Measurements from ENCODE around the gene HHLA2. TPM values are rescaled to one million over a fixed set of nuclear protein-coding genes. Genes with fewer than 3 reads are reported as not detected.

The HHLA2 gene
- total RNA-seq, 6 experiments from 2014 or later: not detected

DNA sequence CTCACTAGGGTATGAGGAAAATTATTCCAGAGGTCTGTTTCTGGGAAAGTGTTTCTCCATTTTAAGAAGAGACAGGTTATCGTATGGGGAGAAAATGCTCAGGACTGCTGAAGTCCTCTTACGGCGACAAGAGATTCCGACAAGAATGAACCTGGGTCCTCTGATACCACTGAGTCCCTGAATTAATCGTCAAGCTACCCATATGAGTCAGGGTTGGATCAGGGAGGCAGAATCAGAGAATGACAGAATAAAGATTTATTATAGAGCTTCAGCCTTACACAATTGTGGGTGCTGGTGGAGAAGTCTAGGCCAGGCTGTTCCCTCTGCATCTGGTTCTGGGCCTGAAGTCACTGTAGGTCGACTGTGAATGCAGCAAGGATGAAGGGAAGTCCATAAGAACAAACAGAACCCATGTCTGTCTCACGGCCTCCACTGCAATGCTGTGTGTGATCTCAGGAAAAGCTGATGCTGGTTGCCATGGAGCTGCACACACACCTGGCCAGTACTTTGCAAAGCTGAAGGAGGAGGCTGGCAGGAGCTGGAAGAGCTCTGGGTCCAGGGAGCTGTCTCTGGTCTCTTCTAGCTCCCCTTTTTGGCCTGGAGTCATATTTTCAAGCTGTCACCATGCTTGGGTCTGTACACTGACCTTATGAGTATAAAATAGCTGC, 83.9 kb downstream of the HHLA2 start:
- H3K4me1 Mint-ChIP-seq (ENCODE audit: low read depth): no peaks in the 10 kb centered on the region
- TF ChIP-seq, protein P1, sequence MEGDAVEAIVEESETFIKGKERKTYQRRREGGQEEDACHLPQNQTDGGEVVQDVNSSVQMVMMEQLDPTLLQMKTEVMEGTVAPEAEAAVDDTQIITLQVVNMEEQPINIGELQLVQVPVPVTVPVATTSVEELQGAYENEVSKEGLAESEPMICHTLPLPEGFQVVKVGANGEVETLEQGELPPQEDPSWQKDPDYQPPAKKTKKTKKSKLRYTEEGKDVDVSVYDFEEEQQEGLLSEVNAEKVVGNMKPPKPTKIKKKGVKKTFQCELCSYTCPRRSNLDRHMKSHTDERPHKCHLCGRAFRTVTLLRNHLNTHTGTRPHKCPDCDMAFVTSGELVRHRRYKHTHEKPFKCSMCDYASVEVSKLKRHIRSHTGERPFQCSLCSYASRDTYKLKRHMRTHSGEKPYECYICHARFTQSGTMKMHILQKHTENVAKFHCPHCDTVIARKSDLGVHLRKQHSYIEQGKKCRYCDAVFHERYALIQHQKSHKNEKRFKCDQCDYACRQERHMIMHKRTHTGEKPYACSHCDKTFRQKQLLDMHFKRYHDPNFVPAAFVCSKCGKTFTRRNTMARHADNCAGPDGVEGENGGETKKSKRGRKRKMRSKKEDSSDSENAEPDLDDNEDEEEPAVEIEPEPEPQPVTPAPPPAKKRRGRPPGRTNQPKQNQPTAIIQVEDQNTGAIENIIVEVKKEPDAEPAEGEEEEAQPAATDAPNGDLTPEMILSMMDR (IDR thresholded peaks at IDR 0.05): no peak
- DNase-seq: no peak
- no peaks in the 10 kb centered on the region for H3K36me3 Mint-ChIP-seq (ENCODE audit: low read depth)
- no peak overlapping the region for H3K27ac Mint-ChIP-seq
- no peak overlapping the region for H3K4me3 Mint-ChIP-seq
- H3K9me3 Mint-ChIP-seq: no peaks in the 10 kb centered on the region
- H3K27me3 Mint-ChIP-seq (ENCODE audit: insufficient read depth): peaks cover 7% of the 10 kb centered on the region

DNA sequence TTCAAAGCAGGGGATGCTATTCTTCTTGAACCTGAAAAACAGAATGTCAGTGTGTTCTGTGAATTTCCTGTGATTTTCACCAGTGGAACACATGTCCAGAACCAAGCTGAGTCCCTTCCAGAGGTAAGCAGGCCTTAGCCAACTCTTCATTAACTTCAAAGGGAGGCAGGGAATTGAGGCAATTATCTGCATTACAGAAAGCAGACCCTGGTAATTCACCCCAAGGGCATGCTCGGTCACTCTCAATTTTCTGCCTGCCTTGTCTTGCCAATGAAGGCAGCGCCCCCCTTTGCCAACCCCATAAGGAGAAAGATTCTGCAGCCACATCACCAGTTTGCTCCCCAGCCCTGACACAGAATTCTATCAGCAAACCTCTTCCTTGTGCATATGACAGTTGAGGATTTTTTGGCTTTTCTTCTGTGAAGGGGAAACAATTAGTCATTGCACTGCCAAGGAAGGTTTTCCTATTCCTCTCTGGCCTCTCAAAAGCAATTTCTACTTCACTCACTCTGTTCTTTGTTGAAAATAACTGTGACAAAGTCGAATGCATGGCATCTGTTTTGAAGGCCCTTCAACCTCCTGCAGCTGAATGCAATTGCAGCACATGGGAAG, 85.3 kb downstream of the HHLA2 start:
- no peaks in the 10 kb centered on the region for H3K36me3 Mint-ChIP-seq (ENCODE audit: low read depth)
- no peak overlapping the region for H3K27ac Mint-ChIP-seq
- TF ChIP-seq, protein P1 (IDR thresholded peaks at IDR 0.05): no peak
- no peaks in the 10 kb centered on the region for H3K4me1 Mint-ChIP-seq (ENCODE audit: low read depth)
- no peak overlapping the region for H3K4me3 Mint-ChIP-seq
- H3K9me3 Mint-ChIP-seq: no peaks in the 10 kb centered on the region
- peaks cover 6% of the 10 kb centered on the region for H3K27me3 Mint-ChIP-seq (ENCODE audit: insufficient read depth)
- no peak for DNase-seq

DNA sequence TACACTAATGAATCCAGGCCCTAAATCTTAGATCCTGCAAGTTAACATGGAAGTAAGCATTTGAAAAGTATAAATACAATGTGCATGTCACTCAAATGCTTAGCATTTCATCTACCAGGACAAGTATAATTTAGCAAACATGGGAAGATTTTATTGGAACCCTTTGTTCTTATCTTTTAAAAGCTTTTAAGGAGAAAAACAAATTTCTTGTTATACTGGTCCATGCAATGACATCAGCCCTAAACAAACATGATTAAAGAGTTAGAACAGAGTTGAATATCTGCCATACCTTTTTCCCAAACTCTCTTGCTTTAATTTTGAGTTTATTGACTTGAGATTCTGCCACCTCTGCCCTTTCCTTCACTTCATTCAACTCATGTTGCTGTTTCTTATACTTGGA, 87.0 kb downstream of the HHLA2 start:
- Mint-ChIP-seq H3K27ac (no peak overlapping the region), H3K27me3 (ENCODE audit: insufficient read depth) (peaks cover 4% of the 10 kb centered on the region), H3K4me3 (no peak overlapping the region), H3K36me3 (ENCODE audit: low read depth) (no peaks in the 10 kb centered on the region), H3K4me1 (ENCODE audit: low read depth) (no peaks in the 10 kb centered on the region), H3K9me3 (no peaks in the 10 kb centered on the region)
- TF ChIP-seq, protein P1 (IDR thresholded peaks at IDR 0.05): no peak
- DNase-seq: no peak

- Mint-ChIP-seq H3K4me3 (no peak overlapping the region), H3K27me3 (ENCODE audit: insufficient read depth) (peaks cover 4% of the 10 kb centered on the region)
- TF ChIP-seq, protein P1 (IDR thresholded peaks at IDR 0.05): no peak
Observed at GRCh38 chr3:108387063-108387462, 90.7 kb downstream of the HHLA2 start.

DNA sequence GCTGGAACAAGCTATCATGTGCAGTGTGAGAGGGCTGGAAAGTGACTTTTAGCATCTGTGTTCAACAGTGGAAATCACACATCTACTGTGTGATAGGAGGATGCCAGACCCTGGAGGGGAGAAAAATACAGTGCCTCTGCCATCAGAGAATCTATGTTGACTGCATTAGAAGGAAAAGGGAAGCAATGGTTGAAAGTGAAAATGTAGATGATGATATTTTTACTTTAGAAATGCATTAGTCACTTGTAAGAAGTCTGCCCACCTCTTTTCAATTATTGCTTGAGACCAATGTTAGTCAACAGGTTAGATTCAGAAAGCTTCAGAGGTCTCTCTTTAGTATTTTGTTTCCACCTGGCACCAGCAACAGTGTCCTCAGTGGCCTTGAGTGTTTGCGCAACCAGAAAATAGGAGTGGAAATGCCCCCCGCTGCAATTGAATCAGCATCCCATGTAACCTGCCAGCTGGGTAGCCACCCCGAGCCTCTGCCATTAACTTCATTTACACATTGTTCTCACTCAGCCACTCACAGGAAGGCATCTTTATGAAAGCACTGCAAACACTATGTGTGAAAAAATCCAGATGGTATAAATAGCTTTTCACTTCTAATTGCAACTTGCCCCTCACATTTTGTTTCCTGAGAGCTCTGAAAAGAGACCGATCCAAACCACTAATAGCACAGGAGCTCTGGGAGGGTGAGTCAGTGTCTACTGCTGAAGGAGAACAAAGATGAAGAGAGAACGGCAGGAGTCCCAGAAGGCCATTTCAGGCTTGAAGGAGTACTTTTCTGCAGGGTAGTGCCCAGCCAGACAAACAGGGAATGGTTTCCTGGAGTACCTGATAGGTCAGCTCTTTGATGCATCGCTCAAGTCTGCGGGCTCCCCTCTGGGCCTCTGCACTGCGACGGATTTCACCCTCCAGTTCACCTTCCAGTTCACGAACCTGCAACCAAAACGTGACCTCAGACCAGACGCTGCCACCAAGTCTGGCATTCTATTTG, 92.1 kb downstream of the HHLA2 start:
- no peak for DNase-seq
- H3K27me3 Mint-ChIP-seq (ENCODE audit: insufficient read depth): peaks cover 7% of the 10 kb centered on the region
- no peaks in the 10 kb centered on the region; the same call in 1 of the 2 replicates for H3K4me1 Mint-ChIP-seq (ENCODE audit: low read depth)
- no peaks in the 10 kb centered on the region for H3K9me3 Mint-ChIP-seq
- H3K36me3 Mint-ChIP-seq (ENCODE audit: low read depth): no peaks in the 10 kb centered on the region
- TF ChIP-seq, protein P1 (IDR thresholded peaks at IDR 0.05): no peak
- H3K27ac Mint-ChIP-seq: no peak overlapping the region
- no peak overlapping the region for H3K4me3 Mint-ChIP-seq

More at GRCh38 chr3:108387063-108387462, 90.7 kb downstream of the HHLA2 start:
- Mint-ChIP-seq H3K36me3 (ENCODE audit: low read depth) (no peaks in the 10 kb centered on the region), H3K4me1 (ENCODE audit: low read depth) (no peaks in the 10 kb centered on the region; the same call in 1 of the 2 replicates), H3K27ac (no peak overlapping the region), H3K9me3 (no peaks in the 10 kb centered on the region)
- DNase-seq: no peak
